Measurements from ENCODE around the gene SLC38A5.

DNA sequence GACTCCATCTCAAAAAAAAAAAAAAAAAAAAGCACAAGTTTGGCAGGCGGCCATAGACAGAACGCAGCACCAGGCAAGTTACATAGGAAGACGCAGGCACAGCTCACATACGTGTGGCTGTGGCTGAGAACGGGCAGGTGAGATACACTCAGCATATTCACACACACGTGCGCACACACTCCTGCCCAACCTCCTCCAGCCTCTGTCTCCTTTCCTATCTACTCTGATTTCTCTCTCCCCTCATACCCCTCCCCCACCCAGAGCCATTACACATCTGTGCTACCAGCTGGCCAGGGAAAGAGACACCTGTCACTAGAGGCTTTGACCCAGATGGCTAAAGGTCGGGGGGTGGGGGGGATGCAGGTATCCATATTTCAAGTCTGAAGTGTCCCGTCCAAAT is 2.2 kb upstream of the SLC38A5 start:
- TF ChIP-seq, protein P1, sequence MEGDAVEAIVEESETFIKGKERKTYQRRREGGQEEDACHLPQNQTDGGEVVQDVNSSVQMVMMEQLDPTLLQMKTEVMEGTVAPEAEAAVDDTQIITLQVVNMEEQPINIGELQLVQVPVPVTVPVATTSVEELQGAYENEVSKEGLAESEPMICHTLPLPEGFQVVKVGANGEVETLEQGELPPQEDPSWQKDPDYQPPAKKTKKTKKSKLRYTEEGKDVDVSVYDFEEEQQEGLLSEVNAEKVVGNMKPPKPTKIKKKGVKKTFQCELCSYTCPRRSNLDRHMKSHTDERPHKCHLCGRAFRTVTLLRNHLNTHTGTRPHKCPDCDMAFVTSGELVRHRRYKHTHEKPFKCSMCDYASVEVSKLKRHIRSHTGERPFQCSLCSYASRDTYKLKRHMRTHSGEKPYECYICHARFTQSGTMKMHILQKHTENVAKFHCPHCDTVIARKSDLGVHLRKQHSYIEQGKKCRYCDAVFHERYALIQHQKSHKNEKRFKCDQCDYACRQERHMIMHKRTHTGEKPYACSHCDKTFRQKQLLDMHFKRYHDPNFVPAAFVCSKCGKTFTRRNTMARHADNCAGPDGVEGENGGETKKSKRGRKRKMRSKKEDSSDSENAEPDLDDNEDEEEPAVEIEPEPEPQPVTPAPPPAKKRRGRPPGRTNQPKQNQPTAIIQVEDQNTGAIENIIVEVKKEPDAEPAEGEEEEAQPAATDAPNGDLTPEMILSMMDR (IDR thresholded peaks at IDR 0.05), result no peak
- TF ChIP-seq POLR2AphosphoS5 (IDR thresholded peaks at IDR 0.05), result no peak

All from esophagus muscularis mucosa (tissue), 3 donors.